ENCODE measurements around the gene ZNF831.

ZNF831 gene

GRCh38 chr20:59191756-59192532 lies 28.3 kb downstream of the ZNF831 start:
- Histone ChIP-seq H3K4me3 (ENCODE audit: low read length in 2 of 2) (no peak overlapping the region), H3K9me3 (ENCODE audit: control insufficient read depth in 2 of 2, low read length in 2 of 2) (no peaks in the 10 kb centered on the region), H3K27ac (ENCODE audit: low read depth in 2 of 2, low read length in 2 of 2) (no peak overlapping the region), H3K4me1 (ENCODE audit: control insufficient read depth in 2 of 2, insufficient read depth in 2 of 2, low read length in 2 of 2) (no peaks in the 10 kb centered on the region), H3K9ac (ENCODE audit: low read depth in 1 of 2, low read length in 2 of 2) (no peak overlapping the region), H3K36me3 (ENCODE audit: control insufficient read depth in 2 of 2, insufficient read depth in 2 of 2, low read length in 2 of 2) (no peaks in the 10 kb centered on the region), H3K27me3 (ENCODE audit: control insufficient read depth in 2 of 2, insufficient read depth in 2 of 2, low read length in 2 of 2) (no peaks in the 10 kb centered on the region)

GRCh38 chr20:59192533-59192896 lies 28.9 kb downstream of the ZNF831 start:
- no peak overlapping the region for H3K27ac ChIP-seq (ENCODE audit: low read depth in 2 of 2, low read length in 2 of 2)
- no peaks in the 10 kb centered on the region for H3K36me3 ChIP-seq (ENCODE audit: control insufficient read depth in 2 of 2, insufficient read depth in 2 of 2, low read length in 2 of 2)
- H3K27me3 ChIP-seq (ENCODE audit: control insufficient read depth in 2 of 2, insufficient read depth in 2 of 2, low read length in 2 of 2), result no peaks in the 10 kb centered on the region
- H3K4me3 ChIP-seq (ENCODE audit: low read length in 2 of 2), result no peak overlapping the region
- H3K9ac ChIP-seq (ENCODE audit: low read depth in 1 of 2, low read length in 2 of 2), result no peak overlapping the region
- H3K4me1 ChIP-seq (ENCODE audit: control insufficient read depth in 2 of 2, insufficient read depth in 2 of 2, low read length in 2 of 2), result no peaks in the 10 kb centered on the region
- H3K9me3 ChIP-seq (ENCODE audit: control insufficient read depth in 2 of 2, low read length in 2 of 2), result no peaks in the 10 kb centered on the region

- Histone ChIP-seq H3K9ac (ENCODE audit: low read depth in 1 of 2, low read length in 2 of 2) (no peak overlapping the region), H3K4me3 (ENCODE audit: low read length in 2 of 2) (no peak overlapping the region), H3K4me1 (ENCODE audit: control insufficient read depth in 2 of 2, insufficient read depth in 2 of 2, low read length in 2 of 2) (no peaks in the 10 kb centered on the region), H3K27me3 (ENCODE audit: control insufficient read depth in 2 of 2, insufficient read depth in 2 of 2, low read length in 2 of 2) (no peaks in the 10 kb centered on the region), H3K27ac (ENCODE audit: low read depth in 2 of 2, low read length in 2 of 2) (no peak overlapping the region), H3K9me3 (ENCODE audit: control insufficient read depth in 2 of 2, low read length in 2 of 2) (no peaks in the 10 kb centered on the region), H3K36me3 (ENCODE audit: control insufficient read depth in 2 of 2, insufficient read depth in 2 of 2, low read length in 2 of 2) (no peaks in the 10 kb centered on the region)
Measured at GRCh38 chr20:59193325-59193724, 29.7 kb downstream of the ZNF831 start.

- H3K9ac ChIP-seq (ENCODE audit: low read depth in 1 of 2, low read length in 2 of 2), result no peak overlapping the region
- H3K9me3 ChIP-seq (ENCODE audit: control insufficient read depth in 2 of 2, low read length in 2 of 2), result no peaks in the 10 kb centered on the region
- H3K27ac ChIP-seq (ENCODE audit: low read depth in 2 of 2, low read length in 2 of 2), result no peak overlapping the region
- no peak overlapping the region for H3K4me3 ChIP-seq (ENCODE audit: low read length in 2 of 2)
- no peaks in the 10 kb centered on the region for H3K27me3 ChIP-seq (ENCODE audit: control insufficient read depth in 2 of 2, insufficient read depth in 2 of 2, low read length in 2 of 2)
- H3K36me3 ChIP-seq (ENCODE audit: control insufficient read depth in 2 of 2, insufficient read depth in 2 of 2, low read length in 2 of 2), result no peaks in the 10 kb centered on the region
- peaks cover 0 to 2% of the 10 kb centered on the region in 2 donors for H3K4me1 ChIP-seq (ENCODE audit: control insufficient read depth in 2 of 2, insufficient read depth in 2 of 2, low read length in 2 of 2)
Measured at GRCh38 chr20:59194023-59194935, 30.7 kb downstream of the ZNF831 start.

- Histone ChIP-seq H3K4me1 (ENCODE audit: control insufficient read depth in 2 of 2, insufficient read depth in 2 of 2, low read length in 2 of 2) (peaks cover 0 to 2% of the 10 kb centered on the region in 2 donors), H3K27ac (ENCODE audit: low read depth in 2 of 2, low read length in 2 of 2) (no peak overlapping the region), H3K9ac (ENCODE audit: low read depth in 1 of 2, low read length in 2 of 2) (no peak overlapping the region), H3K4me3 (ENCODE audit: low read length in 2 of 2) (no peak overlapping the region), H3K9me3 (ENCODE audit: control insufficient read depth in 2 of 2, low read length in 2 of 2) (no peaks in the 10 kb centered on the region), H3K27me3 (ENCODE audit: control insufficient read depth in 2 of 2, insufficient read depth in 2 of 2, low read length in 2 of 2) (no peaks in the 10 kb centered on the region), H3K36me3 (ENCODE audit: control insufficient read depth in 2 of 2, insufficient read depth in 2 of 2, low read length in 2 of 2) (no peaks in the 10 kb centered on the region)
Measured at GRCh38 chr20:59195316-59195993, 31.8 kb downstream of the ZNF831 start.

GRCh38 chr20:59204165-59204894 lies 40.7 kb downstream of the ZNF831 start:
- no peak overlapping the region for H3K27ac ChIP-seq (ENCODE audit: low read depth in 2 of 2, low read length in 2 of 2)
- H3K4me3 ChIP-seq (ENCODE audit: low read length in 2 of 2), result no peak overlapping the region
- H3K4me1 ChIP-seq (ENCODE audit: control insufficient read depth in 2 of 2, insufficient read depth in 2 of 2, low read length in 2 of 2), result no peaks in the 10 kb centered on the region
- H3K9ac ChIP-seq (ENCODE audit: low read depth in 1 of 2, low read length in 2 of 2), result no peak overlapping the region
- peaks cover 0 to 3% of the 10 kb centered on the region in 2 donors for H3K27me3 ChIP-seq (ENCODE audit: control insufficient read depth in 2 of 2, insufficient read depth in 2 of 2, low read length in 2 of 2)
- no peaks in the 10 kb centered on the region for H3K9me3 ChIP-seq (ENCODE audit: control insufficient read depth in 2 of 2, low read length in 2 of 2)
- no peaks in the 10 kb centered on the region for H3K36me3 ChIP-seq (ENCODE audit: control insufficient read depth in 2 of 2, insufficient read depth in 2 of 2, low read length in 2 of 2)

GRCh38 chr20:59205044-59205443 lies 41.4 kb downstream of the ZNF831 start:
- Histone ChIP-seq H3K4me1 (ENCODE audit: control insufficient read depth in 2 of 2, insufficient read depth in 2 of 2, low read length in 2 of 2) (no peaks in the 10 kb centered on the region), H3K9me3 (ENCODE audit: control insufficient read depth in 2 of 2, low read length in 2 of 2) (no peaks in the 10 kb centered on the region)

GRCh38 chr20:59207235-59207634 lies 43.6 kb downstream of the ZNF831 start:
- H3K4me1 ChIP-seq (ENCODE audit: control insufficient read depth in 2 of 2, insufficient read depth in 2 of 2, low read length in 2 of 2), result no peaks in the 10 kb centered on the region
- no peaks in the 10 kb centered on the region for H3K36me3 ChIP-seq (ENCODE audit: control insufficient read depth in 2 of 2, insufficient read depth in 2 of 2, low read length in 2 of 2)
- H3K9ac ChIP-seq (ENCODE audit: low read depth in 1 of 2, low read length in 2 of 2), result no peak overlapping the region
- H3K4me3 ChIP-seq (ENCODE audit: low read length in 2 of 2), result no peak overlapping the region
- peaks cover 0 to 3% of the 10 kb centered on the region in 2 donors for H3K27me3 ChIP-seq (ENCODE audit: control insufficient read depth in 2 of 2, insufficient read depth in 2 of 2, low read length in 2 of 2)
- H3K9me3 ChIP-seq (ENCODE audit: control insufficient read depth in 2 of 2, low read length in 2 of 2), result no peaks in the 10 kb centered on the region
- no peak overlapping the region for H3K27ac ChIP-seq (ENCODE audit: low read depth in 2 of 2, low read length in 2 of 2)

More at GRCh38 chr20:59205044-59205443, 41.4 kb downstream of the ZNF831 start:
- H3K36me3 ChIP-seq (ENCODE audit: control insufficient read depth in 2 of 2, insufficient read depth in 2 of 2, low read length in 2 of 2), result no peaks in the 10 kb centered on the region
- H3K9ac ChIP-seq (ENCODE audit: low read depth in 1 of 2, low read length in 2 of 2), result no peak overlapping the region
- peaks cover 0 to 3% of the 10 kb centered on the region in 2 donors for H3K27me3 ChIP-seq (ENCODE audit: control insufficient read depth in 2 of 2, insufficient read depth in 2 of 2, low read length in 2 of 2)
- H3K27ac ChIP-seq (ENCODE audit: low read depth in 2 of 2, low read length in 2 of 2), result no peak overlapping the region
- H3K4me3 ChIP-seq (ENCODE audit: low read length in 2 of 2), result no peak overlapping the region

- H3K9ac ChIP-seq (ENCODE audit: low read depth in 1 of 2, low read length in 2 of 2), result no peak overlapping the region
- H3K9me3 ChIP-seq (ENCODE audit: control insufficient read depth in 2 of 2, low read length in 2 of 2), result no peaks in the 10 kb centered on the region
- H3K36me3 ChIP-seq (ENCODE audit: control insufficient read depth in 2 of 2, insufficient read depth in 2 of 2, low read length in 2 of 2), result no peaks in the 10 kb centered on the region
- H3K27ac ChIP-seq (ENCODE audit: low read depth in 2 of 2, low read length in 2 of 2), result no peak overlapping the region
- H3K4me3 ChIP-seq (ENCODE audit: low read length in 2 of 2), result no peak overlapping the region
- H3K27me3 ChIP-seq (ENCODE audit: control insufficient read depth in 2 of 2, insufficient read depth in 2 of 2, low read length in 2 of 2), result peaks cover 0 to 3% of the 10 kb centered on the region in 2 donors
- H3K4me1 ChIP-seq (ENCODE audit: control insufficient read depth in 2 of 2, insufficient read depth in 2 of 2, low read length in 2 of 2), result no peaks in the 10 kb centered on the region
Measured at GRCh38 chr20:59207742-59208357, 44.2 kb downstream of the ZNF831 start.

Data from mucosa of rectum (tissue), 2 donors.